Endothelial cell of umbilical vein (primary cell): Measurements from ENCODE around the gene PLEKHA5. TPM values are rescaled to one million over a fixed set of nuclear protein-coding genes. Genes with fewer than 3 reads are reported as not detected.

Source experiments
- BruUV-seq: library from RNA; stranded (reverse); fragments of 400-500 nt; replicated peaks from 2 replicates; lab custom pipeline; 2021; lab: Mats Ljungman, UMichigan
- CTCF ChIA-PET: fragments of 300-600, 350-600 bp; sonication (Branson Sonifier 250); formaldehyde crosslinking; loops from one replicate; lab custom pipeline; 2021; ENCODE audit warnings: antibody characterized with exemption, inconsistent platforms; lab: Charles Lee
- POLR2A ChIA-PET: fragments of 300-600, 350-600 bp; sonication (Branson Sonifier 250); formaldehyde crosslinking; loops from one replicate; lab custom pipeline; 2021; ENCODE audit warnings: antibody characterized with exemption, inconsistent platforms; lab: Charles Lee
- DNase-seq: peaks from one replicate; pipeline ENCODE4 v3.0.0-alpha.2; 2011; ENCODE audit warnings: low read depth, low spot score
- FAIRE-seq: peaks from 2 replicates; lab custom pipeline; 2011; peaks lifted over from hg19 to GRCh38; lab: Jason Lieb, UNC
- H2AFZ ChIP-seq: 2 replicates; pipeline ENCODE4 v1.6.0; 2012; ENCODE audit warnings: low read depth, low read length, control low read depth, inconsistent platforms
- H3K27ac ChIP-seq: 2 replicates; pipeline ENCODE4 v1.5.1; 2011; ENCODE audit warnings: low read depth, mild to moderate bottlenecking, control low read depth, low read length, moderate library complexity; ENCODE audit not compliant: insufficient read depth
- H3K27me3 ChIP-seq, 2 experiments: 2 replicates each; pipeline versions ENCODE4 v1.6.0 to v1.6.1; 2011; ENCODE audit warnings: low read length in 2 of 2, mixed read lengths in 1 of 2; ENCODE audit not compliant: control insufficient read depth in 2 of 2, insufficient read depth in 2 of 2
- H3K36me3 ChIP-seq, 2 experiments: 2 replicates in 1 of 2; 3 replicates in 1 of 2; pipeline ENCODE4 v1.5.1; 2011; ENCODE audit warnings: low read length in 2 of 2, mild to moderate bottlenecking in 1 of 2, moderate library complexity in 1 of 2; ENCODE audit not compliant: control insufficient read depth in 2 of 2, insufficient read depth in 2 of 2; ENCODE audit errors: extremely low read depth in 1 of 2
- H3K4me1 ChIP-seq: 3 replicates; pipeline ENCODE4 v1.5.1; 2011; ENCODE audit warnings: mild to moderate bottlenecking, low read length; ENCODE audit not compliant: control insufficient read depth, insufficient read depth; ENCODE audit errors: extremely low read depth
- H3K4me2 ChIP-seq: 2 replicates; pipeline ENCODE4 v1.6.1; 2011; ENCODE audit warnings: low read length, control low read depth, mixed read lengths; ENCODE audit not compliant: insufficient read depth
- H3K4me3 ChIP-seq, 3 experiments: fragments of 200-600 bp in 1 of 3; sonication (generic), shearing (Covaris generic) in 1 of 3; replicated peaks in 1 of 3; 2 replicates each; pipeline ENCODE4 v1.5.1; 2011 to 2016; ENCODE audit warnings: control low read depth in 3 of 3, low read length in 3 of 3, mild to moderate bottlenecking in 2 of 3, inconsistent platforms in 1 of 3, low read depth in 1 of 3, moderate library complexity in 1 of 3; ENCODE audit not compliant: insufficient read depth in 1 of 3
- H3K79me2 ChIP-seq: 2 replicates; pipeline ENCODE4 v1.6.0; 2012; ENCODE audit warnings: low read length, inconsistent platforms; ENCODE audit not compliant: control insufficient read depth, insufficient read depth
- H3K9ac ChIP-seq: replicated peaks from 2 replicates; pipeline ENCODE3; 2011; ENCODE audit warnings: low read length, control low read depth; ENCODE audit not compliant: insufficient read depth; ENCODE audit errors: extremely low read depth
- H3K9me1 ChIP-seq: replicated peaks from 3 replicates; pipeline ENCODE4 v1.6.0; 2011; ENCODE audit warnings: mild to moderate bottlenecking, low read length; ENCODE audit not compliant: control insufficient read depth, insufficient read depth; ENCODE audit errors: extremely low read depth
- H3K9me3 ChIP-seq: replicated peaks from 2 replicates; pipeline ENCODE4 v1.5.1; 2012; ENCODE audit warnings: low read length, inconsistent platforms; ENCODE audit not compliant: control insufficient read depth, insufficient read depth
- H4K20me1 ChIP-seq: replicated peaks from 2 replicates; pipeline ENCODE3; 2011; ENCODE audit warnings: mild to moderate bottlenecking, low read length; ENCODE audit not compliant: control insufficient read depth, insufficient read depth; ENCODE audit errors: extremely low read depth
- EZH2 ChIP-seq: IDR thresholded peaks from 2 replicates; pipeline ENCODE4 v1.6.1; 2012; ENCODE audit warnings: borderline replicate concordance, low read depth, mild to moderate bottlenecking, moderate library complexity, low read length, inconsistent platforms; ENCODE audit not compliant: severe bottlenecking
- FOS ChIP-seq: IDR thresholded peaks from 2 replicates; pipeline ENCODE4 v1.6.1; 2011; ENCODE audit warnings: mild to moderate bottlenecking, low read length, moderate library complexity, borderline replicate concordance; ENCODE audit not compliant: insufficient read depth
- GATA2 ChIP-seq: IDR thresholded peaks from 2 replicates; pipeline ENCODE4 v1.7.0; 2011; ENCODE audit warnings: low read depth, mild to moderate bottlenecking, moderate library complexity, mixed read lengths, low read length; ENCODE audit not compliant: insufficient read length, insufficient read depth
- JUN ChIP-seq: IDR thresholded peaks from 2 replicates; pipeline ENCODE4 v1.6.1; 2011; ENCODE audit warnings: borderline replicate concordance, low read depth; ENCODE audit not compliant: insufficient read length, insufficient read depth
- MYC ChIP-seq: IDR thresholded peaks from one replicate; pipeline ENCODE4 v1.6.1; 2011; ENCODE audit warnings: mild to moderate bottlenecking, low read depth, low read length
- POLR2A ChIP-seq: IDR thresholded peaks from 2 replicates; pipeline ENCODE4 v1.6.1; 2012; ENCODE audit warnings: low read depth, mild to moderate bottlenecking, control low read depth, low read length
- POLR2AphosphoS5 ChIP-seq: IDR thresholded peaks from 2 replicates; pipeline ENCODE4 v1.6.1; 2012; ENCODE audit warnings: low read depth, mild to moderate bottlenecking, control low read depth, low read length, moderate library complexity; ENCODE audit not compliant: insufficient read depth
- dilution Hi-C: fragments of 300-500 bp; cut with MboI; formaldehyde crosslinking; loops from one replicate; pipeline ENCODE4 v1.15.0; 2019; ENCODE audit warnings: low sequenced_read_pairs; ENCODE audit not compliant: extremely low pct_ligation_motif_present
- intact Hi-C: fragments of 100-400 bp; cut with micrococcal nuclease; formaldehyde crosslinking; loops from one replicate; pipeline ENCODE4 v1.10.0; 2022
- polyA plus RNA-seq, 4 experiments: library from polyadenylated mRNA; depleted of rRNA in 3 of 4; stranded (reverse) in 3 of 4; unstranded in 1 of 4; fragments of >200 nt; gene quantifications; 2 replicates each; pipeline versions ENCODE4 v1.2.1 to v1.2.3, GENCODE V29; 2011 to 2012; ENCODE audit warnings: missing spikeins in 1 of 4
- total RNA-seq: library from RNA; stranded (reverse); gene quantifications from 2 replicates; pipeline ENCODE4 v1.2.3, GENCODE V29; 2021
- TF ChIP-seq, protein P1 (sequence below): IDR thresholded peaks from 2 replicates; pipeline ENCODE4 v1.6.1; 2011; ENCODE audit not compliant: insufficient read depth, insufficient read length
- TF ChIP-seq, protein P2 (sequence below), 2 donors: IDR thresholded peaks; 1 replicate in 1 of 2; 2 replicates in 1 of 2; pipeline ENCODE4 v1.5.1; 2011; ENCODE audit warnings: low read length in 2 of 2, mild to moderate bottlenecking in 2 of 2, moderate library complexity in 2 of 2, control low read depth in 1 of 2, inconsistent platforms in 1 of 2, low read depth in 1 of 2; ENCODE audit not compliant: insufficient read depth in 1 of 2; ENCODE audit errors: extremely low read depth in 1 of 2

Gene PLEKHA5
- total and polyA plus RNA-seq, 2 donors (not counting 3 experiments of a cell fraction or from before 2014, with no cell fraction given), result 2.5 to 12.7 TPM

DNA sequence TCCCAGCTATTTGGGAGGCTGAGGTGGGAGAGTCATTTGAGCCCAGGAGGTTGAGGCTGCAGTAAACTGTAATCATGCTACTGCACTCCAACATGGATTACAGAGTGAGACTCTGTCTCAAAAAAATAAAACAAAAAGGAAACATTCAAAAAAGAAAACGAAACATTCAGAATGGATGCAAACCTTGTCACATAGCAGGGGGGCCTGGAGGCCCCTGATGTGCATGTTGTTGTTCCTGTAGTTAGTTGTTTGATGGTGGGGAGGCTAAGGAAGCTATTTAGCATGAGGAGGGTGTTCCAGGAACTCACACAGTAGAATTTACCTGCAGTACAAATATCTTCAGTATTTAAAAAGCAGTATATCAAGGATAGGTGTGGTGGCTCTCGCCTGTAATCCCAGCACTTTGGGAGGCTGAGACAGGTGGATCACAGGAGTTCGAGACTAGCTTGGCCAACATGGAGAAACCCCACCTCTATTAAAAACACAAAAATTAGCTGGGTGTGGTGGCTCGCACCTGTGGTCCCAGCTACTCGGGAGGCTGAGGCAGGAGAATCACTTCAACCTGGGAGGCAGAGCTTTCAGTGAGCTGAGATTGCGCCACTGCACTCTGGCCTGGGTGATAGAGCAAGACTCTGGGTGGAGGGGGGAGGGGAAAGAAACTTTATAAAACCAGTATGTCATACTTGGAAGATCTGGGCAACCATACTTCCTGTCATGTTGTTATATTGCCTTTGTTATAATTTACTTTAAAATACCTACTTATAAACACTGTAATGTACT, 292.2 kb downstream of the PLEKHA5 start:
- Histone ChIP-seq H2AFZ (no peak overlapping the region), H3K27me3 (no peaks in the 10 kb centered on the region), H3K9me1 (no peaks in the 10 kb centered on the region), H3K36me3 (no peaks in the 10 kb centered on the region), H4K20me1 (no peaks in the 10 kb centered on the region), H3K4me3 (no peak overlapping the region), H3K4me1 (no peaks in the 10 kb centered on the region), H3K9me3 (no peaks in the 10 kb centered on the region), H3K79me2 (no peaks in the 10 kb centered on the region), H3K27ac (no peak overlapping the region), H3K4me2 (no peak overlapping the region), H3K9ac (no peak overlapping the region)
- dilution Hi-C loops, result no loop called here
- no TSS peak for BruUV-seq
- intact Hi-C loops, result no loop called here
- ChIA-PET CTCF (interaction anchor here (1.4 kb wide), 1 partner anchor 11 kb away, joined by 5 read pairs; no protein-coding TSS in a partner anchor), POLR2A (no interaction called here)
- FAIRE-seq (no peak), DNase-seq (no peak)
- TF ChIP-seq, protein P1, sequence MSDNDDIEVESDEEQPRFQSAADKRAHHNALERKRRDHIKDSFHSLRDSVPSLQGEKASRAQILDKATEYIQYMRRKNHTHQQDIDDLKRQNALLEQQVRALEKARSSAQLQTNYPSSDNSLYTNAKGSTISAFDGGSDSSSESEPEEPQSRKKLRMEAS, result no peak
- TF ChIP-seq, protein P2, sequence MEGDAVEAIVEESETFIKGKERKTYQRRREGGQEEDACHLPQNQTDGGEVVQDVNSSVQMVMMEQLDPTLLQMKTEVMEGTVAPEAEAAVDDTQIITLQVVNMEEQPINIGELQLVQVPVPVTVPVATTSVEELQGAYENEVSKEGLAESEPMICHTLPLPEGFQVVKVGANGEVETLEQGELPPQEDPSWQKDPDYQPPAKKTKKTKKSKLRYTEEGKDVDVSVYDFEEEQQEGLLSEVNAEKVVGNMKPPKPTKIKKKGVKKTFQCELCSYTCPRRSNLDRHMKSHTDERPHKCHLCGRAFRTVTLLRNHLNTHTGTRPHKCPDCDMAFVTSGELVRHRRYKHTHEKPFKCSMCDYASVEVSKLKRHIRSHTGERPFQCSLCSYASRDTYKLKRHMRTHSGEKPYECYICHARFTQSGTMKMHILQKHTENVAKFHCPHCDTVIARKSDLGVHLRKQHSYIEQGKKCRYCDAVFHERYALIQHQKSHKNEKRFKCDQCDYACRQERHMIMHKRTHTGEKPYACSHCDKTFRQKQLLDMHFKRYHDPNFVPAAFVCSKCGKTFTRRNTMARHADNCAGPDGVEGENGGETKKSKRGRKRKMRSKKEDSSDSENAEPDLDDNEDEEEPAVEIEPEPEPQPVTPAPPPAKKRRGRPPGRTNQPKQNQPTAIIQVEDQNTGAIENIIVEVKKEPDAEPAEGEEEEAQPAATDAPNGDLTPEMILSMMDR (IDR thresholded peaks at IDR 0.05; ENCODE audit: extremely low read depth in 1 of 2, insufficient read depth in 1 of 2, low read depth in 1 of 2, low read length in 2 of 2), result no peak
- TF ChIP-seq POLR2AphosphoS5 (no peak), MYC (no peak), JUN (no peak), EZH2 (no peak), FOS (no peak), GATA2 (no peak), POLR2A (no peak)
